Middle frontal gyrus (tissue), 1 donor: ENCODE results near the gene XIAP.

ENCODE experiments used
- DNase-seq: peaks from one replicate; pipeline ENCODE4 v3.0.0-alpha.2; 2015; ENCODE audit warnings: low spot score; ENCODE audit errors: extremely low spot score

The XIAP gene

GRCh38 chrX:123959281-123960063 is 99.6 kb downstream of the XIAP start:
- no peak for DNase-seq

- no peak for DNase-seq
Observed at GRCh38 chrX:123960956-123961267, 101.1 kb downstream of the XIAP start.

GRCh38 chrX:123961268-123962005 is 101.6 kb downstream of the XIAP start, which contains the start of gene STAG2:
STAG2 (plus strand) TSS chrX:123961706; CDS start chrX:124022628, 60,922 bp downstream.
- peak; percentile 28 for DNase-seq

GRCh38 chrX:123962006-123962467 is 102.2 kb downstream of the XIAP start:
- no peak for DNase-seq

GRCh38 chrX:123962794-123963373 is 103.0 kb downstream of the XIAP start:
- DNase-seq, result peak; percentile 29
